Activated T-cell treated with anti-CD3 and anti-CD28 coated beads, Interleukin-2, amount 50 U/mL, for 48 hours (primary cell): ENCODE results near the gene MAGEA4.

Source experiments
- DNase-seq, 2 experiments: peaks; one replicate each; pipeline ENCODE4 v3.0.0-alpha.2; 2020

Gene MAGEA4

DNA sequence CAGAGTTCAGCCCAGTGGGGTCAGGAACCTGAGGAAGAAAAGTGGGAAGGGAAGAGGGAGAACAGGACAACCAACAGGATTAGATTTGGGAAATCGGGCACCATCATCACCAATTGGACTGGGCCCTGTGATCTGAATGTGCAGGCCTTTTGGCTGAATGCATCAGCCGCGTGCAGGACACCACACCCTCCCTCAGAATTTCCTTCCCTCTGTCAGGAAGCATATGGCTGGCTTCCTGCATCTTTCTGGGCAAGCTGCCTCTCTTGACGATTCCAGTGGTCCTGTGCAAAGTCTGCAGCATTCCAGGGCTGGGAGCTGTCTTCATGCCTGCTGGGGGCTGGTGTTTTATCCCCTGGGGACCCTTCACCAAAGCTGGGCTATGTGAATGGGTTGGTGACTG is 16.4 kb downstream of the MAGEA4 start:
- DNase-seq = no peak

DNA sequence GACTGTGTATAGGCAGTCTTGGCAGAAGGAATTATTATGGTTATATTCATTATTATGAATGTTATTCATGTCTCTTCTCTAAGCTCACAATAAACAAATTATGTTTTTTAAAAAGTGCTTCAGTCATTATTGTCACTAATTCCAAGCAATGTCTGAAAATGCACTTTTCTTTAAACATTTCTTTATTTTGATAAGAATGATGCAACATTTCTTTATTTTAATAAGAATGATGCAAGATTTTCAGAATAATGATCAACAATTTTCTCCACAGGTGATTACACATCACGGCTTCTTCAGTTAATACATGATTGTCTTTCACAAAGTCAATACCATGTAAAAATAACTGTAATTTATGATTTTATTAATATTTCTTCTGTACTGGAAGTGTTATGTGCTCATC is 22.7 kb downstream of the MAGEA4 start:
- DNase-seq = no peak

DNA sequence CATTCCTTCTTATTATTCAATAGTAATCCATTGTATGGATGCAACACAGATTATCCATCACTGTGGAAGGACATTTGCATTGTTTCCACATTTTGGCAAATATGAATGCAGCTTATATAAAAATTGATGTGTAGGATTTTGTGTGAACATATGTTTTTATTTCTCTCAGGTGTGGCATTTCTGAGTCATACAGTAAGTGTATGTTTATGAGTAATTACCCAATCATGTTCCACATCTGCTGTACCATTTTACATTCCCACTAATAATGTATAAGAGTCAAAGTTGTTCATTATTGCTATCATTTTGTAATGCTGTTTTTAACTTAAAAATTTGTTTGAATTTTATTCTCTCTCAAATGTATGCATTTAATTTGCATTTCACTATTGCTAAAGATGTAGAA is 25.5 kb downstream of the MAGEA4 start:
- no peak for DNase-seq

DNA sequence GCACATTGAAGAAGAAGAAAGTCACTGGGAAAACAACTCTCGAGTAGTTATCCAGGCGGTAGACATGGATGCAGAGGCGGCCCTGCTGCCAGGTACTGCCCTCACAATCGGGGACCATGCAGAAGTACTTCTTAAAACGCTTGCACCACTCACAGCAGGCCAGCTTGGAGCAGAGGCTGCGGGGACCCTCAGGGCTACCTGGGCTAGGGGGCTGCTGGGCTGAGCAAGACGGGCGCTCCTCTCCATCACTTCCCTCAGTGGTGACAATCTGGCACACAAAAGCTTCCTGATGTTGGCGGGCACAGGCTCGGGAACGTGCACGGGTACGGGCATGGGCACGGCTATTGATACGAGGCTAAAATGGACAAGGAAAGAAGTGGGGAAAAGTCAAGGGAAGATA is 42.0 kb downstream of the MAGEA4 start:
- DNase-seq = no peak

DNA sequence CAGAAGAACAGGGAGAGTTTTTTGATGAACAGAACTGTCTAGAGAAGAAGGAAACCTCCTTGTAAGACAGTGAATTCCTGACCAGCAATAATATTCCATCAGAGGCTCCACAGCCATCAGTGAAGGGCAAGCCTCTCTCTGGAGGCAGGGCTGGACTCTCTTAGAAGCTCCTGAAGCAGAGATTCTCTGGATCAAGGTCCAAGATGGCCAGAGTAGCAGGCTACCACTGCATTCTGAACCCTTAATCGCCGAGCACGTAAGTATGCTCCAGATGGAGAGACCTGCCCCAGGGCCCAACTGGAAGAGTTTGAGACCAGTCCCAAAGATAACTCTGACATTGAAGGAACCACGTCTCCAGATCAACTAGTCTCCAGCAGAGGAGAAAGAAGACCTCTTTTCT is 45.4 kb downstream of the MAGEA4 start:
- DNase-seq = no peak

DNA sequence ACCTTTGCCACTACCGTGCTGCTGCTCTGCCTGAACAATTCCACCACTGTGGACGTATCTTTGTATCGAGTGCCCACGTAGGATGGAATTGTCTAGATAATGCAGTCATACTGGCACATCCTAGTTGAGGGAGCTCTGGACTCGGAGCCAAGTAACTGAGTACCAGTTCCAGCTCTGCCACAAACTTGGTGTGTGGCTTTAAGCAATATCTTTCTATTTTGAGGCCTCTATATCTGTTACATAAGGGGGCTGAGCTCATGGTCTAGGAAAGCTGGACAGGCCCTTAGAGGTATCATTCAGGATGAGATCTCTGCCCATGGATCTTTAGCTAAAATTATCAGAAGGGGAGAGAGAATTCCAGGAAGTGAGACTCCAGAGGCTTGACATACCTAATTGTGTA is 49.3 kb downstream of the MAGEA4 start:
- DNase-seq = no peak

DNA sequence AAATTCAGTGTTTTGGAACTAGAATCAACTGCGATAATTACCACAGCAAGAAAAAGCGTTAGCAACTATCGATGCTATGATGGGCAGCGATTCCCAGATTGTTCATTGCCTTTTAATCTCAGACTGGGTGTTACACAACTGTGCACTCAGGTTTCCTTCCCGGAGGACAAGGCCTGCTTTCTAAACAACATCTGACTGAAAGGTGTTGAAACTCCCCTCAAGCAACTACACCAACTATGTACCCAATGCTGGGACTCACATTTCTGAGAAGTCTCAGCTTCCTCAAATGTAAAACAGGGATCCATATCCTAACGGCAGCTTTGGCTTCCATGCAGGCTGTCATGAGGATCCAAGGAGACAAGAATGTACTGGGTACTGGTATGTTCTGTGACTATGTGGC is 53.5 kb downstream of the MAGEA4 start:
- DNase-seq = no peak

DNA sequence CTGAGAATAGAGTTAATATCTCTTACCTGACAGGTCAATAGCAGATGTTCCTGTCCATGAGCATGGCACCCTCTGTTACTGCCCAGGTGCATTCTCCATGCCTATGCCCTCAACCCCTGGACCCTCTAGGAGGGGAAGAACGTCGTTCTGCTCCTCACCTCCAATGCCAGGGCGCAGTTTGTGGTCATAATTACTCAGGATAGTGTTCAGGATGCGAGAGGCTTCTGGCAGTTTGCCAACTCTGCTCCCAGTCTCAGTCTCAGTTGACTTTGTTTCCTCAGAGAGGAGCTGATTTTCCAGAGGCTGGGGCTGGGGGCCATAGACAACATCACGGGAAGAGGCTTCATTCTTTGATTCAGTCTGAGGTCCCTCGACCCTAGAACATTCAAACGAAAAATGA is 57.3 kb downstream of the MAGEA4 start:
- no peak for DNase-seq

DNA sequence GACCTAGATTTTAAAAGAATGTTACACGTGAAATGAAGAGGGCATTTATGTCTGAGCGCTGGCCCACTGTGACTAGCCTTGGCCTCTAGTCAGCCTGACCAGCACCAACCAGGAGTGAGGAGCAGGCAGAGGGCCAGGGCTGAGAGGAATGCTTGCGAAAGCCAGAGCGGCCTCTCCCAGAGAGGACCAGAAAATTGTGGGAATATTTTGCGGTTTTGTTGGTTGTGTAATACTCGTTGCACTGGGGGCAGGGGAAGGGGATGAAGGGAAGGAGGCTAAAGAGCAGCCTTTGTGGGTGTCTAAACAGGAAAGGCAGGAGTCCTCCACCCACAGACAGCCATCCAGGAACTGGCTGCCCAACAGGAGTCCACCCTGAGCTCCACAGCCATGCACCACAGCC is 58.0 kb downstream of the MAGEA4 start:
- DNase-seq = no peak

DNA sequence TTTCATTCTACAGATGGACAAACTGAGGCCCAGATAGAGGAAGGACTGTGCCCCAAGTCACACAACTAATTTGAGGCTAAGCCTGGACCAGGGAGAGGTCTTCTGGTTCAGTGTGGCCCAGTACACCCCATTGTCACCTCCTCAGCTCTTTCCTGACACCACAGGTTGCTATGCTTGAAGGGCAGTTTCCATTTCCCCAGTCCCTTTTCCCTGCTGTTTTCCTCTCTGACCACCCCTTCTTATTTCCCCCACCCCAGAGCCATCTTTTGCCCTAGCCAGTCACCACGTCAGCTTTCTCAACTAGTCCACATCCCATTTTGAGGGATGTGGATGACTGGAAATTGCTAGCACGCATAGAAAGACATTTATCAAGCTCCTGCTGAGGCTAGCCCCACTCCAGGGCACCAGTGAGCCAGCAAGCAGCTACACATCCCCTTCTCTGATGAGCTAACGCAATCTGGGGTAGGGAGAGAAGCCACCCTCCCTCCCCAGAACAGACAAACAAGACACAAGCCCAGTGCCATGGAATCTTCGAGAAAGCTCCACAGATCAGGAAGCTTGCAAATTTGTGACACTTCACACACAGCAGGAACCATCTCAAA is 60.5 kb downstream of the MAGEA4 start:
- DNase-seq = no peak

DNA sequence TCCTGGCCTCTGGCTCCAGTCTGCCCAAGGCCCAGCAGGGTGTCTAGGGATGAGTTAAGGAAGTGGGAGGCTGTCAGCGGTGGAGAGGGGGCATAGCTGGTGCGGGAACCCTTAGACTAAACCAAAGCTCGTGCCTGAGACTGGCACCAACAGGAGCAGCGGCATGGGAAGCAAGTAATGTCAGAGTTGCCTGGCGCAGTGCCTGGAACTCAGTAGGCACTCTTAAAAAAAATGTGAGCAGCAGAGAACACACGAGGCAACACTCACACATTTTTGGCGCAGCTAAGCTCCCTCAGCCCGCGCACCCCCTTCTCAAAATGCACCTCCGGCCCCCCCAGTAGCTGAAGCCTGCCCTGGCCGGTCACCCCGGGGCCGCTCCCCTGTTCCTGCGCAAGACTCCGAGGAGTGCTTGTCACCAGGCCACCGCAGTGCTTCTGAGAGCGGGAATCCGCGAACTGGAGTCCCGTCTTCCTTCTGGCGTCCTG is 61.2 kb downstream of the MAGEA4 start:
- no peak for DNase-seq
